ENCODE measurements around the gene GET4. TPM values are rescaled to one million over a fixed set of nuclear protein-coding genes. Genes with fewer than 3 reads are reported as not detected.
A peak's percentile ranks its signal among the peaks of the same experiment; 100 is the strongest.

The GET4 gene
- total RNA-seq, 6 experiments from 2014 or later, result 15.6 to 38.3 (median 28.3) TPM

GRCh38 chr7:898460-898854 is 22.1 kb downstream of the GET4 start:
- peaks cover 0 to 10% (median 0%) of the 10 kb centered on the region in 4 donors for H3K4me1 ChIP-seq
- intact Hi-C loops (cut with DNase I), result loop anchor here in 1 of 2 donors (5.0 kb wide), 1 partner anchor 69 kb away; no protein-coding TSS in a partner anchor
- no peaks in the 10 kb centered on the region for H3K27me3 ChIP-seq
- TF ChIP-seq POLR2A (IDR thresholded peaks at IDR 0.05) (no peak), CTCF (IDR thresholded peaks at IDR 0.05) (no peak)
- H3K36me3 ChIP-seq, result peaks cover 0 to 24% (median 12%) of the 10 kb centered on the region in 4 donors
- DNase-seq, result no peak
- no peak overlapping the region for H3K4me3 ChIP-seq
- ATAC-seq, result no peak
- H3K9me3 ChIP-seq, result no peaks in the 10 kb centered on the region
- no peak overlapping the region for H3K27ac ChIP-seq
- WGBS (ENCODE audit: insufficient coverage, low coverage, low lambda C conversion rate, missing lambda C conversion rate), result 83% methylated on average over 2 of the region's 18 CpGs

- 40% methylated on average over 2 of the region's 54 CpGs for WGBS (ENCODE audit: insufficient coverage, low coverage, low lambda C conversion rate, missing lambda C conversion rate)
- Histone ChIP-seq H3K4me3 (no peak overlapping the region), H3K4me1 (peaks cover 0 to 10% (median 0%) of the 10 kb centered on the region in 4 donors), H3K9me3 (no peaks in the 10 kb centered on the region), H3K27me3 (no peaks in the 10 kb centered on the region), H3K27ac (no peak overlapping the region), H3K36me3 (peaks cover 0 to 19% (median 11%) of the 10 kb centered on the region in 4 donors)
- DNase-seq (no peak), ATAC-seq (peak; percentile 5 to 64 (median 33))
- intact Hi-C loops (cut with DNase I), result loop anchor here in 1 of 2 donors (5.0 kb wide), 1 partner anchor 68 kb away; no protein-coding TSS in a partner anchor
- TF ChIP-seq CTCF (IDR thresholded peaks at IDR 0.05), result no peak
- no peak for TF ChIP-seq POLR2A (IDR thresholded peaks at IDR 0.05)
Measured at GRCh38 chr7:898855-899681, 22.7 kb downstream of the GET4 start.

- intact Hi-C loops (cut with DNase I), result loop anchor here in 1 of 2 donors (5.0 kb wide), 1 partner anchor 67 kb away; no protein-coding TSS in a partner anchor
- no peak for DNase-seq
Measured at GRCh38 chr7:899806-900205, 23.5 kb downstream of the GET4 start.

More at GRCh38 chr7:899806-900205, 23.5 kb downstream of the GET4 start:
- no peaks in the 10 kb centered on the region for H3K27me3 ChIP-seq
- no peak overlapping the region for H3K27ac ChIP-seq
- H3K4me1 ChIP-seq, result peaks cover 0 to 10% (median 0%) of the 10 kb centered on the region in 4 donors
- H3K9me3 ChIP-seq, result no peaks in the 10 kb centered on the region
- no peak overlapping the region for H3K4me3 ChIP-seq
- TF ChIP-seq POLR2A (IDR thresholded peaks at IDR 0.05), result no peak
- TF ChIP-seq CTCF (IDR thresholded peaks at IDR 0.05), result no peak
- no peak for ATAC-seq
- peaks cover 0 to 19% (median 9%) of the 10 kb centered on the region in 4 donors for H3K36me3 ChIP-seq
- WGBS (ENCODE audit: insufficient coverage, low coverage, low lambda C conversion rate, missing lambda C conversion rate), result 95% methylated on average over 8 of the region's 16 CpGs

Measured in right lobe of liver (tissue), 6 donors.